ENCODE data around the gene CENPE. TPM values are rescaled to one million over a fixed set of nuclear protein-coding genes. Genes with fewer than 3 reads are reported as not detected.
"Not testable (repeated sequence)": the region's sequence is repeated elsewhere in the genome, so short reads cannot be mapped to it uniquely, and the experiment has no call there.

Gene CENPE, protein sequence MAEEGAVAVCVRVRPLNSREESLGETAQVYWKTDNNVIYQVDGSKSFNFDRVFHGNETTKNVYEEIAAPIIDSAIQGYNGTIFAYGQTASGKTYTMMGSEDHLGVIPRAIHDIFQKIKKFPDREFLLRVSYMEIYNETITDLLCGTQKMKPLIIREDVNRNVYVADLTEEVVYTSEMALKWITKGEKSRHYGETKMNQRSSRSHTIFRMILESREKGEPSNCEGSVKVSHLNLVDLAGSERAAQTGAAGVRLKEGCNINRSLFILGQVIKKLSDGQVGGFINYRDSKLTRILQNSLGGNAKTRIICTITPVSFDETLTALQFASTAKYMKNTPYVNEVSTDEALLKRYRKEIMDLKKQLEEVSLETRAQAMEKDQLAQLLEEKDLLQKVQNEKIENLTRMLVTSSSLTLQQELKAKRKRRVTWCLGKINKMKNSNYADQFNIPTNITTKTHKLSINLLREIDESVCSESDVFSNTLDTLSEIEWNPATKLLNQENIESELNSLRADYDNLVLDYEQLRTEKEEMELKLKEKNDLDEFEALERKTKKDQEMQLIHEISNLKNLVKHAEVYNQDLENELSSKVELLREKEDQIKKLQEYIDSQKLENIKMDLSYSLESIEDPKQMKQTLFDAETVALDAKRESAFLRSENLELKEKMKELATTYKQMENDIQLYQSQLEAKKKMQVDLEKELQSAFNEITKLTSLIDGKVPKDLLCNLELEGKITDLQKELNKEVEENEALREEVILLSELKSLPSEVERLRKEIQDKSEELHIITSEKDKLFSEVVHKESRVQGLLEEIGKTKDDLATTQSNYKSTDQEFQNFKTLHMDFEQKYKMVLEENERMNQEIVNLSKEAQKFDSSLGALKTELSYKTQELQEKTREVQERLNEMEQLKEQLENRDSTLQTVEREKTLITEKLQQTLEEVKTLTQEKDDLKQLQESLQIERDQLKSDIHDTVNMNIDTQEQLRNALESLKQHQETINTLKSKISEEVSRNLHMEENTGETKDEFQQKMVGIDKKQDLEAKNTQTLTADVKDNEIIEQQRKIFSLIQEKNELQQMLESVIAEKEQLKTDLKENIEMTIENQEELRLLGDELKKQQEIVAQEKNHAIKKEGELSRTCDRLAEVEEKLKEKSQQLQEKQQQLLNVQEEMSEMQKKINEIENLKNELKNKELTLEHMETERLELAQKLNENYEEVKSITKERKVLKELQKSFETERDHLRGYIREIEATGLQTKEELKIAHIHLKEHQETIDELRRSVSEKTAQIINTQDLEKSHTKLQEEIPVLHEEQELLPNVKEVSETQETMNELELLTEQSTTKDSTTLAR (N-terminal part only)
- 10 to 100 TPM; 38.1 to 45.2 TPM for total RNA-seq

DNA sequence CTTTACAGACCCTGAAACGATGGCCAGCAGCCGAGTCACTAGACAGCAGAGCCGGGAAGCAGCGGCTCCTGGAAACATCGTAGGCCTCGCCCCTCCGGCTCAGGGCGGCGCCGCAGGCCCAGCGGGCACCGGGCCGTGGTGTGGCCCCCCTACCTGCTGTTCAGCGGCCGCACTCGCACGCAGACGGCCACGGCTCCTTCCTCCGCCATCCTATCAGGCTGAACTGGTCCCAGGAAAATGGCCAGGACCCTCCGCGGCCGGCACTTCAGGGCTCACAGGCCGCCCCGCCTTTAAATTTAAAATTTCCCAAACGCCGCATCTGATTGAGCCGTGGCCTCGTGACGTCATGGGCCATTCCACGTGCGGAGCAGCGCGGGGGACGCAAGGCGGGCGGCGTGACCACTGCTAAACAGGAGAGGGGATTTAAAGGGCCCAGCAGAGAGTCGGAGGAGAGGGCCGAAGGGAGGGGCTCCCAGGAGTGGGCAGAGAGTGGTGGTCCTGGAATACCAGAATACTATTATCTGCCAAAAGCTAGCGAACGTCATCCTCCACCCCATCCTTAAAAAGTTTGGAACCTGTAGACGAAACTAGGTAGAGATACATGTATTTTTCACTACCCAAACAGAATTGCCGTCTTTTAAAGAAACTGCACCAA lies at the start of gene CENPE:
Gene CENPE (minus strand): TSS at position 233 of the 655 bp plus-strand sequence. CDS start 24 bp downstream, at position 209.
- Mint-ChIP-seq H3K36me3 (ENCODE audit: low read depth) (peaks cover 18% of the 10 kb centered on the region), H3K4me1 (ENCODE audit: low read depth) (peaks cover 7% of the 10 kb centered on the region), H3K27ac (peak within 1 kb of the TSS; percentile 89), H3K4me3 (peak within 1 kb of the TSS; percentile 87), H3K27me3 (ENCODE audit: low read depth) (peaks cover 3% of the 10 kb centered on the region), H3K9me3 (no peaks in the 10 kb centered on the region)
- CTCF ChIA-PET, result no interaction called here
- peak; percentile 89 for DNase-seq
- intact Hi-C loops (cut with micrococcal nuclease), result loop anchor here (1.0 to 2.0 kb wide), 7 partner anchors 122 to 1861 kb away; partner anchors contain the start of genes CISD2, MANBA, SLC39A8 and SLC9B1

DNA sequence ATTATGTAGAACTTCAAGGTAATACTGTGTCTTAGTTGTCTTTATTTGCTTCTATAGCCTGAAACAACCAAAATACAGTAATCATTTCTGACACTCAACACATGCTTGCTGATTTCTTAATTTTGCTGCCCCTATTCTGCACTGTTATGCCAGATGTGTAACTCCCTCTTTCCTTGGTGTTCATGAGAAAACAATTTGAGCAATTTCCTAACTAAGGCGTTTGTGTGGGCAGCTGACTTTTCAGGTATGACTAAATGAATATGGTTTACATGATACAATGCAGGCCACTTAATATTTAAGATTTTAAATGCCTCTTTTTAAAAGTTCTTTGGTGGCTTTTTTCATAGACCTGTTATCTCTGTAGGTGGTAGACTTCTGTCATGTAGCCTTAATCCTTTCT lies 46.1 kb upstream of the CENPE start:
- CTCF ChIA-PET, result no interaction called here
- Mint-ChIP-seq H3K4me3 (no peak overlapping the region), H3K4me1 (ENCODE audit: low read depth) (no peaks in the 10 kb centered on the region), H3K9me3 (peaks cover 6% of the 10 kb centered on the region), H3K36me3 (ENCODE audit: low read depth) (no peaks in the 10 kb centered on the region), H3K27ac (no peak overlapping the region), H3K27me3 (ENCODE audit: low read depth) (peaks cover 5% of the 10 kb centered on the region)
- intact Hi-C loops (cut with micrococcal nuclease), result no loop called here
- DNase-seq, result no peak

DNA sequence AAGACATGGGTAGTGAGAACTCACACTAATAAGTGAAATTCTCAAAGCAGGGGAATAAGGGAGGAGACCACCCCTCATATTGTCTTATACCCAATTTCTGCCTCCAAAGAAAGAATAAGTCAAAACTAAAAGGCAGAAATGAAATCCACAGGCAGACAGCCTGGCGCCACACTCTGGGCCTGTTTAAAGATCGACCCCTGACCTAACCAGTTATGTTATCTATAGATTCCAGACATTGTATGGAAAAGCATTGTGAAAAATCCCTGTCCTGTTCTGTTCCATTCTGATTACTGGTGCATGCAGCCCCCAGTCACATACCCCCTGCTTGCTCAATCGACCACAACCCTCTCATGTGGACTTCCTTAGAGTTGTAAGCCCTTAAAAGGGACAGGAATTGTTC lies 32.8 kb upstream of the CENPE start:
- DNase-seq; intact Hi-C loops (cut with micrococcal nuclease); H3K4me3 Mint-ChIP-seq; H3K36me3 Mint-ChIP-seq (ENCODE audit: low read depth); H3K9me3 Mint-ChIP-seq; H3K4me1 Mint-ChIP-seq (ENCODE audit: low read depth); H3K27me3 Mint-ChIP-seq (ENCODE audit: low read depth); H3K27ac Mint-ChIP-seq; CTCF ChIA-PET: not testable (repeated sequence)

DNA sequence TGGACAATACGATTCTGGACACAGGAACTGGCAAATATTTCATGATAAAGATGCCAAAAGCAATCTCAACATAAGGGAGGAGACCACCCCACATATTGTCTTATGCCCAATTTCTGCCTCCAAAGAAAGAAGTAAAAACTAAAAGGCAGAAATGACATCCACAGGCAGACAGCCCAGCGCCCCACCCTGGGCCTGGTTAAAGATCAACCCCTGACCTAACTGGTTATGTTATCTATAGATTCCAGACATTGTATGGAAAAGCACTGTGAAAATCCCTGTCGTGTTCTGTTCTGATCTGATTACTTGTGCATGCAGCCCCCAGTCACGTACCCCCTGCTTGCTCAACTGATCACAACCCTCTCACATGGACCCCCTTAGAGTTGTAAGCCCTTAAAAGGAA lies 25.4 kb upstream of the CENPE start:
- H3K27me3 Mint-ChIP-seq (ENCODE audit: low read depth); H3K4me3 Mint-ChIP-seq; H3K36me3 Mint-ChIP-seq (ENCODE audit: low read depth); DNase-seq; intact Hi-C loops (cut with micrococcal nuclease); H3K9me3 Mint-ChIP-seq; H3K27ac Mint-ChIP-seq; H3K4me1 Mint-ChIP-seq (ENCODE audit: low read depth); CTCF ChIA-PET: not testable (repeated sequence)

DNA sequence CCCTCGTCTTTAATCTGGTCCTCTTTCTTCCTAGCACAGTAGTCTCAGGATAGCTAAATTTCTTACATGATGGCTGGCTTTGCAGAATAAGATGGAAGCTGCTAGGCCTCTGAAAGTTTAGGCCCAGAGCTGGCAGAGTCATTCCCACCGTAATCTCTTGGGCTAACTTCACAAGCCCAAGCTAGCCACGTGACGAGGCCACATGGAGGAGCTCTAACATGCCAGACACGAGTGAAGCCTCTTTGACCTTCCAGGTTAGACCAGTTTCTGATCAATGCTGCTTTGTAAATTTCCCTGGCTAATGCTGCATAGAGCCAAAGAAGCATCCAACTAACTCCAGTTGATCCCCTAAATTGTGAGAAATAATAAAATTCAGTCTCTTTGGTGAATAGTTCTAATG lies 9.5 kb upstream of the CENPE start:
- H3K36me3 Mint-ChIP-seq (ENCODE audit: low read depth), result no peaks in the 10 kb centered on the region
- intact Hi-C loops (cut with micrococcal nuclease), result loop anchor here (5.0 kb wide), 1 partner anchor 725 kb away; no protein-coding TSS in a partner anchor
- no peaks in the 10 kb centered on the region for H3K9me3 Mint-ChIP-seq
- no peak overlapping the region for H3K27ac Mint-ChIP-seq
- no peak overlapping the region for H3K4me3 Mint-ChIP-seq
- H3K27me3 Mint-ChIP-seq (ENCODE audit: low read depth), result no peaks in the 10 kb centered on the region
- CTCF ChIA-PET, result interaction anchor here (1.1 kb wide), 1 partner anchor 8 kb away, joined by 3 read pairs; no protein-coding TSS in a partner anchor
- H3K4me1 Mint-ChIP-seq (ENCODE audit: low read depth), result no peaks in the 10 kb centered on the region
- DNase-seq, result no peak

DNA sequence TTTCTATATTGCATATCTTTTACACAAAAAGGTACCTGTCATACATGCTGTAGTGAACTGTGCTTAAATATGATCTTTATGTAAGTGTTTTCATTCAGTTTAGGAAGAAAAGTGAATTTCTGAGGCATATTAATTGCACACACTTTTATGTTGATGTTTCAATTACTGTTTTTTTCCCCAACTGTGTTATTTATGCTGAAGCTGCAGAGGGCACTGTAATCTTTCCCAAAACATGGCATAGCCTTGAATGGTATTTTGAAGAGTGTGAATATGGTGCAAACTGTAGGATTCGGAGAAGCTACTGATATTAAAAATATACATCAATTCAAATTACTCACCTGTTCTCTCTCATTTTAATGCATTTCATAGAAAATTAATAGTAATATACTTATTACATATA lies 6.0 kb upstream of the CENPE start:
- intact Hi-C loops (cut with micrococcal nuclease), result no loop called here
- Mint-ChIP-seq H3K9me3 (no peaks in the 10 kb centered on the region), H3K27ac (no peak overlapping the region), H3K36me3 (ENCODE audit: low read depth) (no peaks in the 10 kb centered on the region), H3K4me1 (ENCODE audit: low read depth) (no peaks in the 10 kb centered on the region), H3K27me3 (ENCODE audit: low read depth) (peaks cover 3% of the 10 kb centered on the region), H3K4me3 (no peak overlapping the region)
- CTCF ChIA-PET, result no interaction called here
- DNase-seq, result no peak

DNA sequence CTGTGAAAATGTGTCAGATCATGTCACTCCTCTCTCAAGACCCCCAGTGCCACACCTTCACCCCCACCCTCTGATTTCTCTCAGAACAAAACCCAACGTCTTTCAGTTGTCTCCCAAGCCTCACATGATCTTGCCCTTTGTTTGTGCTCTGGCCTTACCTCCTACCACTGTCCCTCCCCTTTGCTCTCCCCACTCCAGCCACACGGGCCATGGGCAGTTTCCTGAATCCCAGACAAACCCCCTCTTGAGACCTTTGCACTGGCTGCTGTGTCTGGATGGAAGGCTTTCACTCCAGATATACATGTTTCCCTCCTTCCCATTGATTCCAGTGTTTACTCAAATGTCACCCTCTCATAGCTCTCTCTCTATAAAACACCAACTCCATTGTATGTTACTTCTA lies 3.6 kb upstream of the CENPE start:
- no peak overlapping the region for H3K27ac Mint-ChIP-seq
- no peak for DNase-seq
- intact Hi-C loops (cut with micrococcal nuclease), result no loop called here
- H3K9me3 Mint-ChIP-seq, result no peaks in the 10 kb centered on the region
- no peak overlapping the region for H3K4me3 Mint-ChIP-seq
- CTCF ChIA-PET, result no interaction called here
- H3K4me1 Mint-ChIP-seq (ENCODE audit: low read depth), result peaks cover 7% of the 10 kb centered on the region
- H3K27me3 Mint-ChIP-seq (ENCODE audit: low read depth), result peaks cover 3% of the 10 kb centered on the region
- H3K36me3 Mint-ChIP-seq (ENCODE audit: low read depth), result peaks cover 2% of the 10 kb centered on the region

DNA sequence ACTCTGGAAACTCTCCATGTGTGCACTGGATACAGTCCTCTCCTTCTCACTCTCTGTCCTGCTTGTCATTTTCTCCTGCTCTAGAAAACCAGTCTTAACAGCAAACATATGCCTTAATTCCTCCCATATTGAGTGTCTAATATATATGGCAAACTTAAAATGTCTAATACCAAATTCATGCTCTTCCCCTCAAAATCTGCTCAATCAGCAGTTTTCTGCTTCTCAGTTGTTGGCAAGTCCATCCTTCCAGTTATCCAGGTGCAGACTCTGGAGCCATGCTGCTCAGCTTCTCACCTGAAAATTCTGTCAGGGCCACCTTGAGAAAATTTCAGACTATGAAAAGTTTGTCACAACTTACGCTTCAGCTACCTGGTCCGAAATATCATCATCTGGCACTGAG lies 3.1 kb upstream of the CENPE start:
- intact Hi-C loops (cut with micrococcal nuclease), result no loop called here
- H3K9me3 Mint-ChIP-seq, result no peaks in the 10 kb centered on the region
- H3K4me1 Mint-ChIP-seq (ENCODE audit: low read depth), result peaks cover 7% of the 10 kb centered on the region
- CTCF ChIA-PET, result no interaction called here
- no peak for DNase-seq
- H3K27ac Mint-ChIP-seq, result no peak overlapping the region
- peaks cover 3% of the 10 kb centered on the region for H3K27me3 Mint-ChIP-seq (ENCODE audit: low read depth)
- no peak overlapping the region for H3K4me3 Mint-ChIP-seq
- peaks cover 2% of the 10 kb centered on the region for H3K36me3 Mint-ChIP-seq (ENCODE audit: low read depth)

DNA sequence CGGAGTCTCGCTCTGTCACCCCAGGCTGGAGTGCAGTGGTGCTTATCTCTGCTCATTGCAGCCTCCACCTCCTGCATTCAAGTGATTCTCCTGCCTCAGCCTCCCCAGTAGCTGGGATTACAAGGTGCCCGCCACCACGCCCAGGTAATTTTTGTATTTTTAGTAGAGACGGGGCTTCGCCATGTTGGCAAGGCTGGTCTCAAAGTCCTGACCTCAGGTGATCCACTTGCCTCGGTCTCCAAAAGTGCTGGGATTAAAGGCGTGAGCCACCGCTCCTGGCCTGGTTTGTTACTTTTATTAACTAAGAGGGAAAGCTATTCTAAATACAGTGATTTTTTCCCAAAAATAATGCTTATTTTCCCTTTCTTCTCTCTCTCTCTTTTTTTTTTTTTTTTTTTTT lies 866 bp upstream of the CENPE start:
- Mint-ChIP-seq H3K4me1 (ENCODE audit: low read depth) (peaks cover 7% of the 10 kb centered on the region), H3K27ac (peak overlapping the region; percentile 89), H3K9me3 (no peaks in the 10 kb centered on the region), H3K27me3 (ENCODE audit: low read depth) (peaks cover 3% of the 10 kb centered on the region), H3K4me3 (peak overlapping the region; percentile 87), H3K36me3 (ENCODE audit: low read depth) (peaks cover 14% of the 10 kb centered on the region)
- CTCF ChIA-PET, result no interaction called here
- DNase-seq, result no peak
- intact Hi-C loops (cut with micrococcal nuclease), result loop anchor here (2.0 kb wide), 3 partner anchors 330 to 1860 kb away; partner anchors contain the start of genes CISD2 and MANBA

DNA sequence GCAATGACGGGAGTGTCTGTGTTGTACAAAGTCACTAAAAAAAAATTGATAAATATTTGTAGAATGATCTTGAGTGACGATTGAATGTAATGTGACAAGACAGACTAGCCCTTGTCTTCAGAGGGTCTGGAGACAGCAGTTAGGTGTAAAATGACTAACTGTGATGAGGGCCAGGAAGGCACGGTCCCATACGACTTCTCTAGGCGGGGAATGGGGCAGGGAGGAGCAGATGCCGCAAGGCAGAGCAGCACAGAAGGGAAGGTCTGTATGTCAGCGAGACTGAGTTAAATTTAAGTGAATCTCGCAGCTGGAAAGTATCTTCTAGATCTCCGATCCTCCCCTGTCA lies 405 bp downstream of the CENPE start:
- Mint-ChIP-seq H3K36me3 (ENCODE audit: low read depth) (peaks cover 20% of the 10 kb centered on the region), H3K4me1 (ENCODE audit: low read depth) (peaks cover 7% of the 10 kb centered on the region), H3K9me3 (no peaks in the 10 kb centered on the region), H3K27me3 (ENCODE audit: low read depth) (peaks cover 3% of the 10 kb centered on the region), H3K27ac (peak overlapping the region; percentile 63), H3K4me3 (peak overlapping the region; percentile 87)
- intact Hi-C loops (cut with micrococcal nuclease), result loop anchor here (1.0 to 2.0 kb wide), 7 partner anchors 121 to 1861 kb away; partner anchors contain the start of genes CISD2, MANBA, SLC39A8 and SLC9B1
- DNase-seq, result no peak
- CTCF ChIA-PET, result no interaction called here

DNA sequence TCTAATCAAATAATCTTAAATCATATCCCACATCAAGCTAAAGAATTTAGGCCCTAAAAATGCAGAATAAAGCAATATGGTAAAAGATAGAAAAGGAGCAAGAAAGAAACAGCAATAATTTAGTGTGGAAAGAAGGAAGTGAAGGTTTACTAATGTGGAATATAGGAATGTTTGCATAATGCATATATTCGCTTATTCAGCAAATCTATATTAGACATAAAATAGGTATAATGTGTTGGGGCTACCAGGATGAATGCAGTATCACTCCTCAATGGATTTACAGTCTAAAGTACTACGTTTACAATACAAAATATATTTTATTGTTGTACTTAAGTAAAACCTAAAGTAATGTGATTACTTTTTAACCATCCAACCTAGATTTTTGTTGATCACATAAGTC lies 4.7 kb downstream of the CENPE start:
- no peak for DNase-seq
- Mint-ChIP-seq H3K27ac (no peak overlapping the region), H3K4me3 (no peak overlapping the region), H3K36me3 (ENCODE audit: low read depth) (peaks cover 33% of the 10 kb centered on the region), H3K4me1 (ENCODE audit: low read depth) (peaks cover 7% of the 10 kb centered on the region), H3K27me3 (ENCODE audit: low read depth) (no peaks in the 10 kb centered on the region), H3K9me3 (no peaks in the 10 kb centered on the region)
- CTCF ChIA-PET, result no interaction called here
- intact Hi-C loops (cut with micrococcal nuclease), result no loop called here

All from activated naive CD4-positive, alpha-beta T cell treated with anti-CD3 and anti-CD28 coated beads for 36 hours (primary cell).